Activated naive CD4-positive, alpha-beta T cell treated with anti-CD3 and anti-CD28 coated beads, Interleukin-2, amount 50 U/mL, for 16 hours (primary cell): ENCODE data around the gene AKT3.
"Not testable (repeated sequence)": the region's sequence is repeated elsewhere in the genome, so short reads cannot be mapped to it uniquely, and the experiment has no call there.

Experiments used
- DNase-seq: peaks from one replicate; pipeline ENCODE4 v3.0.0-alpha.2; 2020

Gene AKT3

DNA sequence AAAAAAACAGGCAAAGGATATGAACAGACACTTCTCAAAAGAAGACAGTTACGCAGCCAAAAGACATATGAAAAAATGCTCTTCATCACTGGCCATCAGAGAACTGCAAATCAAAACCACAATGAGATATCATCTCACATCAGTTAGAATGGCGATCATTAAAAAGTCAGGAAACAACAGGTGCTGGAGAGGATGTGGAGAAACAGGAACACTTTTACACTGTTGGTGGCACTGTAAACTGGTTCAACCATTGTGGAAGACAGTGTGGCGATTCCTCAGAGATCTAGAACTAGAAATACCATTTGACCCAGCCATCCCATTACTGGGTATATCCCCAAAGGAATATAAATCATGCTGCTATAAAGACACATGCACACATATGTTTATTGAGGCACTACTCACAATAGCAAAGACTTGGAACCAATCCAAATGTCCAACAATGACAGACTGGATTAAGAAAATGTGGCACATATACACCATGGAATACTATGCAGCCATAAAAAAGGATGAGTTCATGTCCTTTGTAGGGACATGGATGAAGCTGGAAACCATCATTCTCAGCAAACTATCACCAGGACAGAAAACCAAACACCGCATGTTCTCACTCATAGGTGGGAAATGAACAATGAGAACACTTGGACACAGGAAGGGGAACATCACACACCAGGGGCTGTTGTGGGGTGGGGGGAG is 77.5 kb downstream of the AKT3 start:
- DNase-seq, result not testable (repeated sequence)

DNA sequence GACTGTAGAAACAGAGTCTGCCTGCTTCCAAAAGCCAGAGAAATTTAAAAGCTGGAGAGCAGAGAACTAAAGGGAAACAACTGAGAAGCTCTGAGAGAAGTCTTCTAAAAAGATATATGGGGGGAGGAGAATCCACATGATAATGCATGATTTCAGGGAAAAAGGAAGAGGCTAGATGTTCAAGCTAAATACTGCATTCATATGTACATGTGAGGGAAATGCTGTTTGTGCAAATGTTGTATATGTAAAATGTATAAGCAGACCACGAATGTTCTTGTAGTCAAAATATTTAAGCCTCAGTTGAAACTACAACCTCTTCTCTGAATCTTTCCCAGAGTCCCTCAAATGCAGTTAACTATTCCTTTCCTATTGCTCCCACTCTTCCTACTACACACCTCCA is 79.2 kb downstream of the AKT3 start:
- no peak for DNase-seq

GRCh38 chr1:243765676-243766075 is 84.4 kb downstream of the AKT3 start:
- DNase-seq, result no peak

DNA sequence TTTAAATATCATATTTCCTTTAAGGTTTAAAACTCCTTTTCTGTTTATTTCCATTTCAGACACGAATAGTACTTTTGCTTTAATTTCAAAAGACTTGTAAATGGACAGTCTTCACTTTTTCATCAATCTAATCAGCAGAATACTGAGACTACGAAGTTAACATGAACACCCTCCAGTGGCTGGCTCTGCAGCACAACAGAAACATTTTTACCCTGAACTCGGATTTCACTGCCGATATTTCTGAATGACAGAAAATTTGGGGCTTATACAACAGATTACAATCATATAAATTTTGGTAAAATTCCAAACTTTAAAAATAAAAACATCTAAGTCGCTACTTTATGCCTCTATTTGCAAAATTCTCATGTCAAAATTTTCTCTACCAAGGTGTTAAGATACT is 86.2 kb downstream of the AKT3 start:
- no peak for DNase-seq

DNA sequence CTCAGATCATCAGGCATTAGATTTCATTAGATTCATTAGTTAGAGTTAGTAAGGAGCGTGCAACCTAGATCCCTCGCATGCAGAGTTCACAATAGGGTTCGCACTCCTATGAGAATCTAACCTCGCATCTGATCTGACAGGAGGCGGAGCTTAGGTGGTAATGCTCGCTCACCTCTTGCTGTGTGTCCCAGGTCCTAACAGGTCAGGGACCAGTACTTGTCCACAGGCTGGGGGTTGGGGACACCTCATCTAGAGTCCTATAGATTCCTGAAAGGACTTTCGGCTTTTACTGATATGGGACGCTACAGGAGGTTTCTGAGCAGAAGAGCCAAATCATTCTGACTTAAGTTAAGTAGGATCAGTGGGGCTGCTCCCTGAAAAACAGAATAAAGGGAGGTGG is 91.4 kb downstream of the AKT3 start:
- no peak for DNase-seq

GRCh38 chr1:243756529-243756928 is 93.5 kb downstream of the AKT3 start:
- no peak for DNase-seq

DNA sequence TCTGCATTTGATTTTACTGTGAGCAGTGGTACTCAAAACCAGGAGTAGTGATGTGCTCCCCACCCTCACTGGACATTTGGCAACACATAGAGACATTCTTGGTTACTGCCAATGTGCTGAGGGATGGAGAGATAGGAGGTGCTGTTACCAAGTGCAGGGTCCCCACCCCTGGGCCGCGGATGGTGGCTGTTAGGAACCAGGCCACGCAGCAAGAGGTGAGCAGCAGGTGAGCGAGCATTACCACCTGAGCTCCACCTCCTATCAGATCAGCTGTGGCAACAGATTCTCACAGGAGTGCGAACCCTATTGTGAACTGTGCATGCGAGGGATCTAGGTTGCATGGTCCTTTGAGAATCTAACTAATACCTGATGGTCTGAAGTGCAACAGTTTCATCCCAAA is 95.7 kb downstream of the AKT3 start:
- no peak for DNase-seq

- DNase-seq, result no peak
Measured at GRCh38 chr1:243751506-243751905, 98.5 kb downstream of the AKT3 start.

DNA sequence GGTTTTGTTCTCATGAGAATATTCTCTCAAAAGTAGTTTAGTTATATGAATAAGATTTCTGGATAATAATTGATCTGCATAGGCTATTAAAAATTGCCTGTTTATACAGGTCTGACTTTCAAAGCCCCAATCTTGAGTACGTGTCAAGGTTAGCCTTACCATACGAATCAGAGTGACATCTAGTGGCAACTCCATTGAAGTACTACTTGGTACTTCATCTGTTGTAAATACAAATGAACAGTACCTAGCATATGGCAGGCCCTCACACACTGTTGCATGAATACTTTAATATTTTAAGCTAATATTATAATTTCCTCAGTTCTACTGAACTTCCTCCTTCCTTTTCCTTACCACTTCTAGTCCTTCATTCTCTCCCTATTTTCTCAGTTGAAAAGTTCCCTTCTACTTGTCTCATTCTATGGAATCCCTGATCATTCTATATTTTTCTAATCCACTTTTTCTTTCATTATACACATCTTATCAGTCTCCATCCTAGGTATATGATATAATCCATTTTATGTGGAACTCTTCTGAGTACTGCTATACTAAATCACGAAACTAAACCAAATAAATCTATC is 101.2 kb downstream of the AKT3 start:
- DNase-seq, result no peak

- DNase-seq, result no peak
Measured at GRCh38 chr1:243748227-243748626, 101.8 kb downstream of the AKT3 start.

DNA sequence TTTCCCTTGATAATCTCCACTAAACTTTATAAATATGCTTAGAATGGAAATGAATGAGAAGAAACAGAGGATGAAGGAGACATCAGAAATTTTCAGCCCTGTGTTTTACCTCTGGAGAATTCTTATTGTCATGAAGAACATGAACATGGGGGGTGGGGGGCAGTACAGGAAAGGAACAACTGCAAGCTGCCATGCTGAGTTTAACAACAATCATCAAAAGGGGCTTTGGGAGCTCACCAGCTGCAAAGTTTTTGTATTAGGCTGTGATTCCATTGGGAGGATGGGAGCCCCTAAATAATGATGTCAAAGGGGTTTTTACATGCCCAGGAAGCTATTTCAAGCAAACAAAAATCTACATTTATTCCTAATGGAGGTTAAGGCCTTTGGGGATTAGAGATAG is 103.3 kb downstream of the AKT3 start:
- no peak for DNase-seq

DNA sequence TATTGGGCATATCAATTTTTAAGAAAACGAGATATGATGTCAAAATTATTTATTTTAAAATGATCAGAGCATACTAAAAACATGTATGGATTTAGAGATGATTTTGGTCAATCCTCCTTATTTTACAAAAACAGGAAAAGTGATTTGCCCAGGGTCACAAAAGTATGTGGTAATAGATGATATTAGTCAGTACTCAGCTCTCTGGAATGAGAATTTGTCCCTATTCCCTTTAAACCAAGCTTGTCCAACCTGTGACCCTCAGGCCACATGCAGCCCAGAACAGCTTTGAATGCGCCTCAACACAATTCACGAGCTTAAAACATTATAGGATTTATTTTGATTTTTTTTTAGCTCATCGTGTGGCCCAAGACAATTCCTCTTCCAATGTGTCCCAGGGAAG is 104.7 kb downstream of the AKT3 start:
- no peak for DNase-seq

- no peak for DNase-seq
Measured at GRCh38 chr1:243742819-243743218, 107.2 kb downstream of the AKT3 start.

DNA sequence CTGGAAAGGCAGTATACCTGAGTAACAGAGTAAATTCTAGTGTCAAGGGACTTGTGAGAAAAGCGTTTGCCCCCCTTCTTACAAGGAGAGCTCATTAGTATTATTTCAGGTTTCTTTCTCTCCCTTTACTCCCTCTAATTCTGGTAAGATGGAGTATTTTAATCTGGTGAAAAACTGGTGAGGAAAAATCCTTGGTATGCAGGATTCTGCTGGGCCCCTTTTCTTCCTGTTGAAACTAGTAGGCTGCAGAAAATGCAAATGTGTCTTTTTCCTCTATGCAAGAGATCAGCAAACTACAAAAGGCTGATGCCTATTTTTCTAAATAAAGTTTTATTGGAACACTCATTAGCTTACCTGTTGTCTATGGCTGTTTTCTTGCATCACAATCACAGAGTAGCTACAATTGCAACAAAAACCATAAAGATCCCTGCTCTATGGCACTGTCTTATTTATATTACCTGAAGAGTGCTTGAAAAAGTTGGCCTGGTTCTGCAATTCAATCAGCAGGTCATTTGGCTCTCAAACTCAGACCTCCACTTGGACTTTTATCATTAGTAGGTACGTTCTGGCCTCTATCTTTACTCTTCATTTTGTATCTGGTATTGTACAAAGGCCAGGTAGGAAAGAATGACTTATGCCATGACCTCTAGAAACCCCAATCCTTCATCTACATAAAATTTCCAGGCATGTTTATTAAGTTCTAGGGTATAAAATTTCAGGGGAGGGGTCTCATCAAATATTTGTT is 109.6 kb downstream of the AKT3 start:
- no peak for DNase-seq

GRCh38 chr1:243739335-243740003 is 110.6 kb downstream of the AKT3 start:
- DNase-seq, result no peak

GRCh38 chr1:243738020-243738419 is 112.0 kb downstream of the AKT3 start:
- no peak for DNase-seq

DNA sequence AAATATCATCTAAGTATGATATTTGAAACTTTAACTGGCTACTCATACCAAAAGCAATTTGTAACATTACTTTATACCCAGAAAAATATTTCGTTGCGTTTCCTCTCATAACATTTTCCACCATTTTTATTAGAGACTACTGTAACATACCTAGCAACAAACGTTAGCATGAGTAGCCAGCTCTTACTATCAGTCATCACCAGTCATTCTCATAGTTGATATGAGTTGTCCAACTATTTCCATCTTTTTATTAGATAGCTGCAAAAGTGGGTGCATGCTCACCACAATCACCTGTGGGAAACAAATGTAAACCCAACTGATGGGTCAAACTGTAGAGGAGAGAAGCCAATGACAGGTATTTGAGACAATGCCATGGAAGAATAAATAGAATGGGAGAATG is 114.6 kb downstream of the AKT3 start:
- no peak for DNase-seq

DNA sequence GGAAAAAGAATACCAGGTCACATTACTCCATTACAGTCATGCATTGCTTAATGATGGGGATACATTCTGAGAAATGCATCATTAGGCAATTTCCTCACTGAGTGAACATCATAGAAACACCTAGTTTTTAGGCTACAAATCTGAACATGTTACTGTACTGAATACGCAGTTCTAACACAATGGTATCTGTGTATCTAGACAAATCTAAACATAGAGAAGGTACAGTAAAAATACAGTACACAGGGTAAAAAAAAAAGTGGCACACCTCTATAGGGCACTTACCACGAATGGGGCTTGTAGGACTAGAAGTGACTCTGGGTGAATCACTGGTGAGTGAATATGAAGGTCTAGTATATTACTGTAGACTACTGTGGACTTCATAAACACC is 115.7 kb downstream of the AKT3 start:
- no peak for DNase-seq

DNA sequence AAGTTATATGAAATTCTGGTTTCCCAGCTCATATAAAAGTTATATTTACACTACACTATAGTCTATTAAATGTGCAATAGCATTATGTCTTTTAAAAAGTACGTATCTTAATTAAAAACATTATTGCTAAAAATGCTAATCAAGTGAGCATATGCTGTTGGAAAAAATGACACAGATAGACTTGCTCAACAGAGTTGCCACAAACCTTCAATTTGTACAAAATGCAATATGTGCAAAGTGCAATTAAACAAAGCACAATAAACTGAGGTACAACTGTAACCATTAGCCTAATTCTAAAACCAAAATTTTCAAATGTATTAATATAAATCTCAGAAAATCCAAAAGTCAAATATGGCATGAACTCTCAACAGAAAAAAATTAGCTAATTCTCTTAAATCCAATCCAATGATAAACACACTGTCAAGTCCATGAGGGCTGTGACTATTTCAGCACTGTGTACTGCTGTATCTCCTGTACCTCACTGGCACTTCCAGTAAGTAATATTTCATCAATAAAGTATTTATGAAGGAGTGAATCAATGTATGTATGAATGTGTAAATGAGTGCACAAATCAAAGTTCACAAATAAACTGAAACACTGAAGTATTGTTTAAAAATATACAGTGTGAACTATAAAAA is 116.3 kb downstream of the AKT3 start:
- DNase-seq, result no peak

GRCh38 chr1:243732637-243733036 is 117.4 kb downstream of the AKT3 start:
- DNase-seq, result no peak

DNA sequence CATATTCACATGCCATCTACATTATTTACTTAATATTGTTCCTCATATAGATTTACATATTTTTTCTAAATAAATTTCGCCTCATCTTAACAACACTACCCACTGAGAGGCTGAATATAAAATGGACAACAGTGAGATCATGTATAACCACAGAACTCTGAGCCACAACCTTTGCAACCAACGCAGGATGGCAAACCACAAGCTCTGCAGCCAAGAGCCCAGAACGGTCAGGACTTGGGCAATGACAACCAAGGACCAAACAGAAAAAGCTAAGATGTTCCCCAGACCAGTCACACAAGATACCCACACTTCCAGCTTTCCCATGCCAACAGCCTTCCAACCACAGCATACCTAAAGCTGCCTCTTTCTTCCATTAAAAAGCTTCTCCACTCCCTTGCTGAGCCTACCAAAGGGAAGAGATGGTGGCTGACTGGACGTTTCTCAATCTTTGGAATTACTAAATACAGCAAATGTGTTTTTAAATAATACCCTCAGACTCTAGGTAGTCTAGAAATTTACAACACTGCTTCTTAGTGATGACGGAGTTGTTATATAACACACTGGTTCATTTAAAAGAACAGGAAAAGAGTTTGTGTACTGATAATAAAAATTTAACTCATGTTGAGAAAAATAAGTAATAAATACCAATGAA is 117.9 kb downstream of the AKT3 start:
- no peak for DNase-seq

- DNase-seq, result no peak
Measured at GRCh38 chr1:243731301-243731891, 118.6 kb downstream of the AKT3 start.
